Glomerular visceral epithelial cell (primary cell): ENCODE measurements around the gene TNFSF4.
"Not testable (repeated sequence)": the region's sequence is repeated elsewhere in the genome, so short reads cannot be mapped to it uniquely, and the experiment has no call there.

Experiments
- DNase-seq: peaks from one replicate; pipeline ENCODE4 v3.0.0-alpha.2; 2016; ENCODE audit errors: extremely low spot score

The TNFSF4 gene

DNA sequence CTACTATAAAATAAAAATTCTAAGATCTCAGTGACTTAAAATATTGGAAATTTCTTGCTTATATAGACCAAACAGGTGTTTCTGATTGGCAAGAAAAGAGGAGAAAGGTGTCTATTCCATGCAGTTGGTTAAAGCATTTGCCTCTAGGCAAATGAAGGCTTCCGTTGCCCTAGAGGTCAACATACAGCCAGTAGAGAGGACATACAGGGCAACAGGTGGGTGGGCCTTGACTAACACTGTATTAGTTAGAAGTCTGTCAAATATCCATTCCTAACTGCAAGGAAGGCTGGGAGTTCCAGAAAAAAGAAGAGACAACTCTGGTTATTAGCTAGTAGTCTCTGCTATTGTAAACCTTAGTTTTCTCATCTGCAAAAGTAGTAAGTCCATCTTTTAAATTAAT lies 43.0 kb downstream of the TNFSF4 start:
- no peak for DNase-seq

DNA sequence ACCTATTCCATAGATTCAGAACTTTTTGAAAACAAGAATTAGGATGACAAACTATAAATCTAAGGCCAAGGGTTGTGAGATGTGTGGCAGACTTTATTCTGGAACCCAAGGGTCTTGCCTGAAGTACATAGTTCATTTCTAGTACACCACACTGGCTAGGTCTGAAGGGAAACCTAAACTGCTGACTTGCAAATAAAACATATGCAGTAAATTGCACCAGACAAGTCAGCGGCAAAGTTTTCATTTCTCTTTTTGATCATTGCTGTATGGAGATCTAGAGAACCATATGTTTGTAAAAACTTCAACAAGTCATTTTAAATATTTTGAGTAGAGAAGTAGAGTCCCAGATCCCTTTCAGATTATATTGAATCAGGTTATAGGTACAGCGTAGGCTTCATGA lies 43.9 kb downstream of the TNFSF4 start:
- DNase-seq: no peak

DNA sequence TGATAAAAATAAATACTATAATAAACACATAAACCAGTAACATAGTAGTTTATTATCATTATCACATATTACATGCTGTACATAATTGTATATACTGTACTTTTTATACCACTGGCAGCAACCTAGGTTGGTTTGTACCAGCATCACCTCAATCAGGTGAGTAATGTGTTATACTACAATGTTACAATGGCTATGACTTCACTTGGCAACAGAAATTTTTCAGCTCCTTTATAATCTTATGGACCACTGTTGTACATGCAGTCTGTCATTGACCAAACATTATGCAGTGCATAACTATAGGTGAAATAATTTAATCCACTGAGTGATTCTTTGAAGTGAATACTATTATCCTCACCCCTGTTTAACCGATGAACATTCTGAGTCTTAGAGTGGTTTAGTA lies 44.5 kb downstream of the TNFSF4 start:
- no peak for DNase-seq

DNA sequence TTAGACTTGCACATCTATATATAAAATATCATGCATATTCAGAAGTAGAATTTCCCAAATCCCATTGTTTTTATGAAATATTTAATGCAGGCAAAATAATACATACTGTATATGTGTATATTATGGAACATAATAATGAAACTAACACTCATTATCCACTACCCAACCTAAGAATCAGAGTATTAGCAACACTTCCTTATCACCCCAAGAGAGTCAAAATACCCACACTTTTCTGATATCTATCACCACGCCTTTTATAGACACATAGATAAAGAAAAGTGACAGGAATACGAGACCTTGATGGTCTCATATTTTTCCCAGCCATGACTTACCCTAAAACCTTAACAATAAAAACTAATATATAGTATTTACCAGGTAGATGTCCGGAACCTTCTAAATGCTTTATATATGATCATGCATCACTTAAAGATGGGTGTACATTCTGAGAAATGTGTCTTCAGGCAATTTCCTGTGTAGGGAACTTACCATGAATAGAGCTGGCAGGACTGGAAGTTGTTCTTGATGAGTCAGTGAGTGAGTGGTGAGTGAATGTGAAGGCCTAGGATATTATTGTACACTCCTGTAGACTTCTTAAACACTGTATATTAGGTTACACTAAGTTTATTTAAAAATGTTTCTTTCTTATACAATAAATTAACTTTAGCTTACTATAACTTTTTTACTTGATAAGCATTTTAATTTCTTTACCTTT lies 45.5 kb downstream of the TNFSF4 start:
- DNase-seq: peak; percentile 46

DNA sequence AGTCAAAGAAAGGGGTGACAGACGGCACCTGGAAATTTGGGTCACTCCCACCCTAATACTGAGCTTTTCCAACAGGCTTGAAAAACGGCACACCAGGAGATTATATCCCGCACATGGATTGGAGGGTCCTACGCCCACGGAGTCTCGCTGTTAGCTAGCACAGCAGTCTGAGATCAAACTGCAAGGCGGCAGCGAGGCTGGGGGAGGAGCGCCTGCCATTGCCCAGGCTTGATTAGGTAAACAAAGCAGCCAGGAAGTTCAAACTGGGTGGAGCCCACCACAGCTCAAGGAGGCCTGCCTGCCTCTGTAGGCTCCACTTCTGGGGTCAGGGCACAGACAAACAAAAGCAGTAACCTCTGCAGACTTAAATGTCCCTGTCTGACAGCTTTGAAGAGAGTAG lies 53.2 kb downstream of the TNFSF4 start:
- DNase-seq: not testable (repeated sequence)

DNA sequence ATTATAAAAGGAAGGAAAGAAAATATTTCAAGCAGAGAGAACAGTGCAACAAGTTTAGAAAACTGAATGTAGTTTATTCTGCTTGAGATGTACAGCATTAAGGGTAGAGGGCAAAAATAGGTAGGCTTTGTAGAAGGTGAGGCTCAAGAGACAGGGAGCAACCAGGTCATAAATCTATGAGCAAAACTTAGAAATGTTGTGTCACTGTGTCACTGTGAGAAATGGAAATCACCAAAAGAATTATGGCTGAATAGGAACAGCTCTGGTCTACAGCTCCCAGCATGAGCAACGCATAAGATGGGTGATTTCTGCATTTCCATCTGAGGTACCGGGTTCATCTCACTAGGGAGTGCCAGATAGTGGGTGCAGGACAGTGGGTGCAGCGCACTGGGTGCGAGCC lies 53.6 kb downstream of the TNFSF4 start:
- DNase-seq: no peak

DNA sequence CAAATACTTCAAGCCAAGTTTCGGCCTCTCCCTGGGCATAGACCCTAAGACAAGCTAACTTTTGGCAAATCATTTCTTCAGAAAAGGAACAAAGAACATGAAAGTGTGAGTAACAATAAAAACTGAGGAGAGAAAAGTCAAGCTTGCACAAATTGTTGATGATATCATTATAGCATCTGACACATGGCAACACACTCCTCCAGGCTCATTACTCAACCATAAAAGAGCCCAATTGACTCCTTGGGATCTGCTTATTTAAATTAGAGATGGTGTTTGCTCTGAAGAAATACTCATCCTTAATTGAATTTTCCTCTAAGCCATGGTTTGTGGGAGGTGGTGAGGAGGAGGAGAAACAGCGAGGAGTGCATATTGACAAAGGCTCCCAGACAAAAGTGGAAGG lies 54.5 kb downstream of the TNFSF4 start:
- no peak for DNase-seq

DNA sequence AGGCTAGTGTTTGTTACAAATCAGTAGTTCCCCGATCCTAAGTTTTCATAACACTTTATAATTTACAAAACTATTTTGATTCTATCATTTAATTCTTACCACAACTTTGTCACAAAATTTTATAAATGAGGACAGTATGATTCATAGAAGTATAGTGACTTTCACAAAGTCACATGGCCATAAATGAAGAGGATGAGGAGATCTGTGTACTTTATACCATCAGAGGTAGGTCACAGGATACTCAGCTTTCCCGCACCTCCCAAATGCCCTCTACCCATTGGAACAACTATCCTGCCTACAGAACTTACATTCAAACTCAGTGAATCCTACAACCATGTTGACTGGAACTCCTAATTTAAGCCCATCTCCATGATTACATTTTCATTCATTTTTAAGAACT lies 56.3 kb downstream of the TNFSF4 start:
- no peak for DNase-seq

DNA sequence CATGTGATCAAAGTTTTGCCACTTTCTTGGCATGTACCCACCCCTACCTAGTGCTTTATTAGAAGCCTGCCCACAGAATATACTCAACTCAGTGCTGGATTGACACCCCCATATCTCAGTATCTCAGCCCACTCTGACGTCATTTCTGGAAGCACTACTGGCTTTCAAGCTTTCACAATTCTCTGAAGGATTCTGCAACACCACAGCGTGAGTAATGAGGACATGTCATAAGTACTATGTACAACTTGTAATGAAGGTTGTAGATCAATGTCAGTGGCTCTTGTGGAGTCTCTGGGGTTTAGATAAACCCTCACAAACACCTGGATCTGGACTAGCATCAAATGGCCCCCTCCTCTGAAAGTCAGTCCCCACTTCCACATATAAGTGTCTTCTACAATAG lies 57.2 kb downstream of the TNFSF4 start:
- no peak for DNase-seq

DNA sequence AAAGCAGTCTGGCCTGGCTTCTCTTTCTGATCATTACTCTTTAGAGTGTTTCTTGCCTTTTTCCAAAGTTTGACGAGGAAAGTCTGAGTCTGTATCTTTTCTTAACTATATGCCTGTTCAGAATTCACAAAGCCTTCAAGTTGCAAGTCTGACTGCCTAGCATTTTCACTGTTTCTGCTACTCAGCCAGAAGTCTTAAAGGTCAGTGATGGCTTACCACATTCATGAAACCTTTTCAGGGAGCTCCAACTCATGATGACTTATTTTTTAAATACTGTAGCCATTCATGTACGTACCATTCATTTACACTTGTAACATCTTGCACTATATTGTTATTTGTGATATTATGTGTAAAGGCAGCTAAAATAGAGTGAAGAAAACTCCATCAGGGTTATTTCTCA lies 58.2 kb downstream of the TNFSF4 start:
- DNase-seq: no peak

DNA sequence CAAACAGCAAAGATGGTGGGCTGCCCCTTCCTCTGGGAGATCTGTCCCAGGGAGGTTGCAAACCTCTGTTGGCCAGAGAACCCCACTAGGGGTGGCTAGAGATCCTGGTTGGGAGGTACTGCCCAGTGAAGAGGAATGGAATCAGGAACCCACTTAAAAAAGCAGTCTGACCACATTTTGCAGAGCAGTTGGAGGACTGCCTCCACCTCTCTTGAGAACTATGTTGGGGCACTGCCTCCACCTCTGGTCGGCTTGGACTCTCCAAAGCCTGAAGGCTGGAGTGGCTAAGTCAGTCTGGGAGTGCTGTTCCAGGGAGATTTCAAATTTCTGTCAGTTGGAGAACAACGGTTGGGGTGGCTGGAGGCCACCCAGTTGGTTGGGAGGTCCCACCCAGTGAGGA lies 58.6 kb downstream of the TNFSF4 start:
- DNase-seq: no peak

DNA sequence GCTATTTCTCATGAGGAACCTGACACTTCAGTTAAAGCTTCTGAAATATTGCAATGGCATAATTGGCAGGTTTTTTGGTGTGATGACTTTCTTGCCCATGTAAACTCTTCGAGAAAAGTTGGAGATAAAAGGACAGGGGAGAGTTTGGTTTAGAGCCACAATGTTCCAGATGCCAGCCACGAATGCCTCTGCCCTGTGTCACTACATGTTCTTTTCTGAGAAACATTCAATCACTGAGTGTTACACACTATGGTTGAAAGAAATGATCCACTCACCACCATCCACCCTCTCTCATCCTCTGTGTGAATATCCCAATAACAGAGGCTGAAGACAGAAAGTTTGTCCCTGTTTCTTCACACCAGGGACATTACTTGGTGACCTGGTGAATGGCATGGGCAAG lies 66.4 kb downstream of the TNFSF4 start:
- no peak for DNase-seq

DNA sequence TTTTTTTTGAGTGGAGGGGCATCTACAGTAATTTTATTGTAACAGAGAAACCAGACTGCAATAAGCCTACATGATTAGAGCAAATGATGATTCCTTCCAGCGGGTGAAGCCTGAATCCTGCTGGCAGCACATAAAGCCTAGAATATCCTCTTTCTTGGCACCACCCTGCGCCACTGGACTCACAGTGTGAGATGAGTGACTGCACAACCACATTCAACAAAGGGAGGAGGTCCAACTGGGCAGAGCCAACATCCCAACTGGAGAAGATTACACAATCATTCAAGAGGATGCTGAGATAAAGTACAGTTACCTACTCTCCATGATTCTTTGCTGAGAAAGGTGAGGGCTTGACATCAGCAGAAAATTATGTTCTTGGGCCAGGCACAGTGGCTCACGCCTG lies 67.4 kb downstream of the TNFSF4 start:
- DNase-seq: no peak

DNA sequence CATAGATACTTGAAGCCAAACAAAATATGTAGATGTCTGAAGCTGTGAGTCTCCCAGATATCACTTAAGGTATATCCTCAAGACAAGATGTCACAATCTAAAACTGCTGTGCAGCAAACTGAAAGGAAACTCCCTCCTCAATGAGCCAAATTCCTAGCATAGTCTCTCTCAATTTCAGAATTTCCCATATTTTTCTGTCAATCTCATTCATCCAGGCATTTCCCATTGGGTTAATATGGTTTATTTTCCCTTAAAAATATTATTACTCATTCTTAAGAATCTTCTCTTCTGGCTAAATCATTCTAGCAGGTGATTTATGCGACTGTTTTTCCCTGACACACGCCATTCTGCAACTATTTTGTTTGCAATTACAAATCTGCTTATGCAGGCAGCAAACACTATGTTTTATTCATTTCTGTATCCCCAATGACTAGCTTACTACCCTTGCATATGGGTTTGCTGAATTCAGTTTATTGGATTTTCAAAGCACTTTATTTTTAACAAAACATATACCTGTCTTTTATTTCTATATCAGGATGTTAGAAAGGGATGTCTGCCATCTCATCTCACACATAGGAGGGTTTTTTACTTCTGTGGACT lies 69.9 kb downstream of the TNFSF4 start:
- no peak for DNase-seq

DNA sequence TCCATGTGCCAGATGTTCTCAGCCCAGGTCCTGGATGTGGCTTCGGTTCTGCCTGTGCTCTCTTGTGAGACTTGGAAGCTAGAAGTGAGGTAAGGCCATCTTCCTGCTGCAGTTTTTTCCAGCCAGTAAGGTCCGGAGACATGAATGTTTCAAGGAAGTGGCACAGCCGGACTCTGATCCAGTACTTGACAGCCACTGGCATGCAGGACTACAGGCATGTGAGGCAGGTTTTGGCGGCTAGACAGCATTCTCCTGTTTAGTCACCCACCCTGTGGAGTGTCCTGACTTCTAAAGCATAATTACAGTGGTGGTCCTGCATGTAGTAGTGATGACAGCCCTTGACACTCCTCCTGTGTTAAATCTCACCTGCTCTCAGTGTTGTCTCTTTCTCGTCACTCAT lies 72.3 kb downstream of the TNFSF4 start:
- DNase-seq: no peak

DNA sequence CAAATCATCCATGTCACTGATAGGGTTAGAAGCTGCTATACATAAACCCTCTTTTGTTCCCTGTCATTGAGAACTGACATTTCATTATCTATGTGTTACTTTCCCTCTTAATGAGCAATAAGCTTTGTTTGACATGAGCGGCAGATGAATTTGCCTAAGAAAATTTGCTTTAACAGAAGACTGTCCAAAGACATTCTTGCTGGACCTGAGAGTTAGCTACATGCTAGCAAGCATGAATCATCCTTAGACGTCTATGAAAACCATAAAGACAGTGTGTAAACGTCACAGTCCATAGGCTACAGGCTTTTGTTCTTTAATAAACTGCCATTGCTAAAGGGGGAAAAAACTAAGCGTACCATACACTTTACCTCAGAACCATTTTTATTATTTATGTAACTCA lies 73.1 kb downstream of the TNFSF4 start:
- DNase-seq: no peak
